K562 (cell line): ENCODE measurements around the gene CTSL. TPM values are rescaled to one million over a fixed set of nuclear protein-coding genes. Genes with fewer than 3 reads are reported as not detected.
A peak's percentile ranks its signal among the peaks of the same experiment; 100 is the strongest.

Experiments used
- ATAC-seq: fragments of 200-7000 bp; cut with Tn5 transposase; 3 replicates; pipeline ENCODE4 v1.9.1; 2020; ENCODE audit warnings: moderate library complexity
- BruUV-seq: library from RNA; stranded (reverse); fragments of 400-500 nt; replicated peaks from 2 replicates; lab custom pipeline; 2021; lab: Mats Ljungman, UMichigan
- CTCF ChIA-PET: fragments of 300-600 bp; formaldehyde crosslinking; extraction: SDS; loops from one replicate; lab custom pipeline; 2021; ENCODE audit warnings: low intra/inter-chr PET ratio; lab: Yijun Ruan, JAX
- POLR2A ChIA-PET: fragments of 300-600, 350-650 bp; sonication (Branson Sonifier 250); formaldehyde crosslinking; extraction: SDS; loops from one replicate; lab custom pipeline; 2021; ENCODE audit warnings: antibody characterized with exemption, inconsistent platforms; lab: Yijun Ruan, JAX
- DNase-seq, 4 experiments: peaks; one replicate each; pipeline versions ENCODE4 v3.0.0 to v3.0.0-alpha.2; 2011 to 2018; ENCODE audit warnings: low spot score in 3 of 4, mixed read lengths in 3 of 4; ENCODE audit errors: extremely low read depth in 1 of 4
- FAIRE-seq: peaks from 2 replicates; lab custom pipeline; 2011; peaks lifted over from hg19 to GRCh38; lab: Jason Lieb, UNC
- H2AFZ ChIP-seq: 2 replicates; pipeline ENCODE4 v1.6.0; 2011; ENCODE audit warnings: low read depth, low read length, control low read depth, inconsistent platforms
- H3K27ac ChIP-seq: fragments of 200-600 bp; 3 replicates; pipeline ENCODE4 v1.8.0; 2011; ENCODE audit warnings: low read depth, mild to moderate bottlenecking, control low read depth, inconsistent platforms, low read length, moderate library complexity, mixed read lengths; ENCODE audit errors: extremely low read depth
- H3K27me3 ChIP-seq, 2 experiments: fragments of 300-600 bp in 1 of 2; 2 replicates in 1 of 2; 3 replicates in 1 of 2; pipeline versions ENCODE4 v1.6.0 to v1.8.0; 2011; ENCODE audit warnings: inconsistent platforms in 2 of 2, low read length in 2 of 2, mild to moderate bottlenecking in 1 of 2, mixed read lengths in 1 of 2, moderate library complexity in 1 of 2; ENCODE audit not compliant: control insufficient read depth in 2 of 2, insufficient read depth in 2 of 2
- H3K36me3 ChIP-seq: fragments of 300-600 bp; 3 replicates; pipeline ENCODE4 v1.8.0; 2011; ENCODE audit warnings: mild to moderate bottlenecking, low read length, inconsistent platforms; ENCODE audit not compliant: control insufficient read depth, insufficient read depth
- H3K4me1 ChIP-seq, 2 experiments: fragments of 200-600 bp in 1 of 2; replicated peaks in 1 of 2; 2 replicates in 1 of 2; 3 replicates in 1 of 2; pipeline versions ENCODE4 v1.5.1 to v1.8.0; 2011; ENCODE audit warnings: inconsistent platforms in 2 of 2, low read length in 2 of 2, mild to moderate bottlenecking in 1 of 2, mixed read lengths in 1 of 2, moderate library complexity in 1 of 2; ENCODE audit not compliant: control insufficient read depth in 2 of 2, insufficient read depth in 2 of 2
- H3K4me2 ChIP-seq: 2 replicates; pipeline ENCODE4 v1.6.1; 2011; ENCODE audit warnings: low read length, control low read depth, inconsistent platforms, mixed read lengths; ENCODE audit not compliant: insufficient read depth
- H3K4me3 ChIP-seq: fragments of 200-600 bp; sonication (generic), shearing (Covaris generic); 2 replicates; pipeline ENCODE4 v1.5.1; 2016; ENCODE audit warnings: control low read depth, inconsistent platforms
- H3K79me2 ChIP-seq: fragments of 200-600 bp; 3 replicates; pipeline ENCODE4 v1.8.0; 2011; ENCODE audit warnings: low read length, inconsistent platforms; ENCODE audit not compliant: control insufficient read depth, insufficient read depth
- H3K9ac ChIP-seq, 2 experiments: 2 replicates each; pipeline versions ENCODE4 v1.6.0 to v1.6.1; 2011; ENCODE audit warnings: low read depth in 2 of 2, low read length in 2 of 2, control low read depth in 1 of 2, inconsistent platforms in 1 of 2, mild to moderate bottlenecking in 1 of 2, mixed read lengths in 1 of 2; ENCODE audit not compliant: insufficient read depth in 1 of 2
- H3K9me1 ChIP-seq: one replicate; pipeline ENCODE4 v1.6.0; 2011; ENCODE audit warnings: inconsistent platforms, mild to moderate bottlenecking, low read length, moderate library complexity; ENCODE audit not compliant: control insufficient read depth, insufficient read depth
- H3K9me3 ChIP-seq: replicated peaks from 2 replicates; pipeline ENCODE4 v1.5.1; 2011; ENCODE audit warnings: low read depth, low read length, inconsistent platforms; ENCODE audit not compliant: control insufficient read depth, insufficient read depth
- H4K20me1 ChIP-seq: replicated peaks from 2 replicates; pipeline ENCODE4 v1.6.1; 2011; ENCODE audit warnings: low read length, inconsistent platforms, mixed read lengths; ENCODE audit not compliant: control insufficient read depth, insufficient read depth
- BCOR ChIP-seq: fragments of 450-650 bp; IDR thresholded peaks from 2 replicates; pipeline ENCODE4 v1.6.1; 2016
- CEBPG ChIP-seq, 3 experiments: fragments of 200-800 bp in 1 of 3; sonication (Bioruptor generic) in 1 of 3; sonication (generic) in 1 of 3; formaldehyde crosslinking in 1 of 3; IDR thresholded peaks in 2 of 3; conservative IDR thresholded peaks in 1 of 3; 2 replicates each; pipeline versions ENCODE4 v1.6.1 to v1.8.0; 2016 to 2022; ENCODE audit warnings: missing compliant biosample characterization in 2 of 3, missing genetic modification characterization in 2 of 3, mild to moderate bottlenecking in 1 of 3, missing genetic modification reagents in 1 of 3
- CHD2 ChIP-seq: IDR thresholded peaks from 2 replicates; pipeline ENCODE4 v1.6.1; 2011; ENCODE audit warnings: low read depth, low read length
- GABPA ChIP-seq: fragments of 200-800 bp; sonication (Bioruptor generic); conservative IDR thresholded peaks from 2 replicates; pipeline ENCODE4 v1.6.1; 2016; ENCODE audit warnings: low read depth, missing genetic modification characterization, missing compliant biosample characterization
- HLTF ChIP-seq: fragments of 450-650 bp; IDR thresholded peaks from 2 replicates; pipeline ENCODE4 v1.6.1; 2016
- POLR2AphosphoS2 ChIP-seq: IDR thresholded peaks from 2 replicates; pipeline ENCODE4 v1.6.1; 2012; ENCODE audit warnings: low read length, improper control_type of control experiment
- PTBP1 ChIP-seq: fragments of 200-400 bp; formaldehyde crosslinking; IDR thresholded peaks from 2 replicates; pipeline ENCODE4 v1.6.1; 2017; ENCODE audit warnings: low read depth, low read length
- SIX5 ChIP-seq, 2 experiments: IDR thresholded peaks; 2 replicates each; pipeline ENCODE4 v1.6.1; 2011; ENCODE audit warnings: low read length in 2 of 2, borderline replicate concordance in 1 of 2, low read depth in 1 of 2, mild to moderate bottlenecking in 1 of 2, moderate library complexity in 1 of 2; ENCODE audit not compliant: insufficient read depth in 1 of 2
- SMARCA5 ChIP-seq: fragments of 450-650 bp; IDR thresholded peaks from 2 replicates; pipeline ENCODE4 v1.6.1; 2016
- U2AF1 ChIP-seq: fragments of 200-400 bp; formaldehyde crosslinking; optimal IDR thresholded peaks from 2 replicates; pipeline ENCODE3; 2017; ENCODE audit warnings: mild to moderate bottlenecking, low read depth, low read length, moderate library complexity
- WGBS: fragments of 100-300 bp; shearing (Covaris generic); methylation state at CpG from one replicate; pipeline ENCODE4 v1.1.6; 2016; ENCODE audit warnings: low coverage, mixed read lengths; ENCODE audit not compliant: insufficient coverage; ENCODE audit errors: missing lambda C conversion rate; 5-methylcytosine and 5-hydroxymethylcytosine counted together
- in situ Hi-C: fragments of 300-500 bp; cut with MboI; formaldehyde crosslinking; loops from 4 replicates; pipeline ENCODE4 v1.15.0; 2018; ENCODE audit warnings: inconsistent platforms, mixed read lengths
- intact Hi-C: fragments of 100-400 bp; cut with micrococcal nuclease; formaldehyde crosslinking; loops from 2 replicates; pipeline ENCODE4 v1.14.2; 2022
- polyA plus RNA-seq, 8 experiments: library from polyadenylated mRNA; depleted of rRNA in 4 of 8; stranded (reverse) in 5 of 8; unstranded in 3 of 8; fragments of >200 nt; fragmentation: Nextera tagmentation in 2 of 8; fragmentation: Illumina TruSeq in 1 of 8; extraction: Ambion mirVana in 2 of 8; extraction: Trizol in 1 of 8; gene quantifications; 2 replicates each; pipeline versions ENCODE4 v1.2.1 to v1.2.3, GENCODE V29; 2011 to 2014; ENCODE audit warnings: inconsistent platforms in 1 of 8, missing spikeins in 1 of 8
- total RNA-seq, 7 experiments: library from RNA; depleted of rRNA in 6 of 7; stranded (reverse); fragments of >200 nt in 6 of 7; fragmentation: Illumina TruSeq in 2 of 7; extraction: Trizol in 2 of 7; gene quantifications; 2 replicates each; pipeline versions ENCODE4 v1.2.1 to v1.2.3, GENCODE V29; 2011 to 2021; ENCODE audit warnings: low replicate concordance in 1 of 7
- TF ChIP-seq, protein P1 (sequence below): conservative IDR thresholded peaks from 2 replicates; pipeline ENCODE4 v1.6.1; 2011; ENCODE audit warnings: low read depth, mild to moderate bottlenecking, low read length; ENCODE audit not compliant: control insufficient read depth
- TF ChIP-seq, protein P2 (sequence below): fragments of 200-800 bp; sonication (Bioruptor generic); IDR thresholded peaks from 2 replicates; pipeline ENCODE4 v1.6.1; 2017; ENCODE audit warnings: missing genetic modification characterization, missing compliant biosample characterization
- TF ChIP-seq, protein P3 (sequence below): fragments of 200-400 bp; formaldehyde crosslinking; IDR thresholded peaks from 2 replicates; pipeline ENCODE4 v1.6.1; 2017; ENCODE audit warnings: mild to moderate bottlenecking, low read depth, low read length, moderate library complexity
- TF ChIP-seq, protein P4 (sequence below): fragments of 250-450 bp; sonication (Bioruptor Pico); IDR thresholded peaks from 2 replicates; pipeline ENCODE4 v1.8.0; 2022; ENCODE audit warnings: moderate library complexity, mild to moderate bottlenecking, inconsistent platforms

Gene CTSL
- total and polyA plus RNA-seq, 9 of the 15 experiments (the other 6 are each of a cell fraction or from before 2014, with no cell fraction given) = 55.9 to 165 (median 93.7) TPM

DNA sequence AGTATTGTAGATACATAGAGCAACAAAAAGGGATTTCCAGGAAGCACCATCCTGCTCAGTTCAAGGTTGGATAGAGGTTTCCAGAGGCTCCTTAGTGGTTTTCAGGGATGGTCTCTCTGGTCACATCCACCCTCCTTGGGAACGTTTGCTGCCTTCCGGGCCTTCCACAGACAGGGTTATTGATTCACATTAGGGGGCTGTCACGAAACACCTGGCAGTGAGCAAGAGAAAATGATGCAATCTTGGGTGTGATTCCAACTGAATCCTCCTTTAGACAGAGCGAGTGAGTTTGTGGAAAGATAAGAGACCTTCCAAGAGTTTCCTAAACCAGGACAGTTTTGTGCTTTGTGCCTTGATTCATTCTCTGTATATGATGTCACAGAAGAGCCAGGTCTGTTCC lies 43.8 kb upstream of the CTSL start (continued):
- TF ChIP-seq, protein P1, sequence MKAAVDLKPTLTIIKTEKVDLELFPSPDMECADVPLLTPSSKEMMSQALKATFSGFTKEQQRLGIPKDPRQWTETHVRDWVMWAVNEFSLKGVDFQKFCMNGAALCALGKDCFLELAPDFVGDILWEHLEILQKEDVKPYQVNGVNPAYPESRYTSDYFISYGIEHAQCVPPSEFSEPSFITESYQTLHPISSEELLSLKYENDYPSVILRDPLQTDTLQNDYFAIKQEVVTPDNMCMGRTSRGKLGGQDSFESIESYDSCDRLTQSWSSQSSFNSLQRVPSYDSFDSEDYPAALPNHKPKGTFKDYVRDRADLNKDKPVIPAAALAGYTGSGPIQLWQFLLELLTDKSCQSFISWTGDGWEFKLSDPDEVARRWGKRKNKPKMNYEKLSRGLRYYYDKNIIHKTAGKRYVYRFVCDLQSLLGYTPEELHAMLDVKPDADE = no peak
- no peak for TF ChIP-seq PTBP1
- no peak for TF ChIP-seq CEBPG (CRISPR knock-in tag; IDR thresholded peaks at IDR 0.05)
- peak in 1 of 2 experiments; percentile 68; a peak in 2 of 4 replicates for TF ChIP-seq CEBPG (tag; conservative IDR thresholded peaks at IDR 0.05 in 1 of 2, IDR thresholded peaks at IDR 0.05 in 1 of 2)
- TF ChIP-seq, protein P2, sequence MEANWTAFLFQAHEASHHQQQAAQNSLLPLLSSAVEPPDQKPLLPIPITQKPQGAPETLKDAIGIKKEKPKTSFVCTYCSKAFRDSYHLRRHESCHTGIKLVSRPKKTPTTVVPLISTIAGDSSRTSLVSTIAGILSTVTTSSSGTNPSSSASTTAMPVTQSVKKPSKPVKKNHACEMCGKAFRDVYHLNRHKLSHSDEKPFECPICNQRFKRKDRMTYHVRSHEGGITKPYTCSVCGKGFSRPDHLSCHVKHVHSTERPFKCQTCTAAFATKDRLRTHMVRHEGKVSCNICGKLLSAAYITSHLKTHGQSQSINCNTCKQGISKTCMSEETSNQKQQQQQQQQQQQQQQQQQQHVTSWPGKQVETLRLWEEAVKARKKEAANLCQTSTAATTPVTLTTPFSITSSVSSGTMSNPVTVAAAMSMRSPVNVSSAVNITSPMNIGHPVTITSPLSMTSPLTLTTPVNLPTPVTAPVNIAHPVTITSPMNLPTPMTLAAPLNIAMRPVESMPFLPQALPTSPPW (CRISPR knock-in tag) = no peak
- no peak for TF ChIP-seq GABPA (tag)

DNA sequence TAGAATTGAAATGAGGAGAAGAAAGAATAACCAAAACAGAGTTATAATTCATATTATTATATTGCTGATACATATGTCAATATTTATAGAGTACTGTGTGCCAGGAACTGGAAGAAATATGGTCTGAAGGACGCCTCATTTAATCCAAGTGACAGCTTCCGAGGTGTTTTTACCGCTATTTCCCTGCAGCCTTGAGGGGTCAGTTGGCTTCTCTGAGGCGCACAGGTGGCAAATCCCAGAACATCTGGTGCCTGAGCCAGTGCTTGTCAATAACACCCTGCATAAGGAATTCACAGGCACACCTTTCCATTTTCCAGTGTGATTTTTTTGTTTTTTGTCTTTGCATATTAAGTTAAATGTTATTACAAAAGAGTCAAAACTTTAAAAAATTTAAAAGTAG lies 43.3 kb upstream of the CTSL start:
- Histone ChIP-seq H3K4me1 (peaks cover 10 to 14% of the 10 kb centered on the region in 2 experiments; a peak in 4 of 5 replicates), H3K36me3 (peaks cover 30% of the 10 kb centered on the region; the same call in 2 of the 3 replicates), H3K9me3 (no peaks in the 10 kb centered on the region), H3K27me3 (no peaks in the 10 kb centered on the region), H3K9me1 (no peaks in the 10 kb centered on the region), H2AFZ (no peak overlapping the region), H3K4me2 (no peak overlapping the region), H3K79me2 (no peaks in the 10 kb centered on the region), H3K27ac (no peak overlapping the region), H3K4me3 (no peak overlapping the region), H3K9ac (no peak overlapping the region), H4K20me1 (no peaks in the 10 kb centered on the region)
- CTCF ChIA-PET = interaction anchor here (0.5 to 4.1 kb wide), 3 partner anchors 129 to 390 kb away, joined by 3 to 21 read pairs (median 3); no protein-coding TSS in a partner anchor
- no TSS peak for BruUV-seq
- 83% methylated on average over 2 of the region's 4 CpGs for WGBS
- in situ Hi-C loops (loop anchor here (25.0 kb wide), 1 partner anchor 630 kb away; no protein-coding TSS in a partner anchor), intact Hi-C loops (loop anchor here (10.0 kb wide), 1 partner anchor 362 kb away; no protein-coding TSS in a partner anchor)
- no peak for FAIRE-seq
- POLR2A ChIA-PET = no interaction called here
- DNase-seq = no peak
- ATAC-seq = no peak
- TF ChIP-seq POLR2AphosphoS2 = no peak
- TF ChIP-seq HLTF = no peak
- no peak for TF ChIP-seq SMARCA5
- no peak for TF ChIP-seq BCOR
- TF ChIP-seq, protein P3, sequence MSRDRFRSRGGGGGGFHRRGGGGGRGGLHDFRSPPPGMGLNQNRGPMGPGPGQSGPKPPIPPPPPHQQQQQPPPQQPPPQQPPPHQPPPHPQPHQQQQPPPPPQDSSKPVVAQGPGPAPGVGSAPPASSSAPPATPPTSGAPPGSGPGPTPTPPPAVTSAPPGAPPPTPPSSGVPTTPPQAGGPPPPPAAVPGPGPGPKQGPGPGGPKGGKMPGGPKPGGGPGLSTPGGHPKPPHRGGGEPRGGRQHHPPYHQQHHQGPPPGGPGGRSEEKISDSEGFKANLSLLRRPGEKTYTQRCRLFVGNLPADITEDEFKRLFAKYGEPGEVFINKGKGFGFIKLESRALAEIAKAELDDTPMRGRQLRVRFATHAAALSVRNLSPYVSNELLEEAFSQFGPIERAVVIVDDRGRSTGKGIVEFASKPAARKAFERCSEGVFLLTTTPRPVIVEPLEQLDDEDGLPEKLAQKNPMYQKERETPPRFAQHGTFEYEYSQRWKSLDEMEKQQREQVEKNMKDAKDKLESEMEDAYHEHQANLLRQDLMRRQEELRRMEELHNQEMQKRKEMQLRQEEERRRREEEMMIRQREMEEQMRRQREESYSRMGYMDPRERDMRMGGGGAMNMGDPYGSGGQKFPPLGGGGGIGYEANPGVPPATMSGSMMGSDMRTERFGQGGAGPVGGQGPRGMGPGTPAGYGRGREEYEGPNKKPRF = no peak
- no peak for TF ChIP-seq PTBP1
- TF ChIP-seq SIX5 (IDR thresholded peaks at IDR 0.05; ENCODE audit: borderline replicate concordance in 1 of 2, insufficient read depth in 1 of 2, low read depth in 1 of 2, low read length in 2 of 2) = no peak
- TF ChIP-seq CHD2 = no peak
- TF ChIP-seq U2AF1 = no peak
- TF ChIP-seq, protein P4, sequence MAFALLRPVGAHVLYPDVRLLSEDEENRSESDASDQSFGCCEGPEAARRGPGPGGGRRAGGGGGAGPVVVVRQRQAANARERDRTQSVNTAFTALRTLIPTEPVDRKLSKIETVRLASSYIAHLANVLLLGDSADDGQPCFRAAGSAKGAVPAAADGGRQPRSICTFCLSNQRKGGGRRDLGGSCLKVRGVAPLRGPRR = no peak
